ENCODE data around the gene CHD5.

- TF ChIP-seq CTCF (IDR thresholded peaks at IDR 0.05) (no peak), POLR2A (IDR thresholded peaks at IDR 0.05) (no peak)
Observed at GRCh38 chr1:6152181-6152580, 27.9 kb downstream of the CHD5 start.
